Esophagus (tissue), 2 donors: ENCODE measurements around the gene TMF1. TPM values are rescaled to one million over a fixed set of nuclear protein-coding genes. Genes with fewer than 3 reads are reported as not detected.

Experiments
- H3K27ac ChIP-seq, 2 donors: one replicate each; pipeline ENCODE4 v1.5.1; 2013; ENCODE audit warnings: low read depth in 2 of 2, mild to moderate bottlenecking in 2 of 2, inconsistent platforms in 1 of 2, low read length in 1 of 2, moderate library complexity in 1 of 2
- H3K27me3 ChIP-seq, 2 donors: one replicate each; pipeline ENCODE4 v1.6.1; 2013; ENCODE audit warnings: low read length in 2 of 2, control low read depth in 1 of 2, mild to moderate bottlenecking in 1 of 2; ENCODE audit not compliant: insufficient read depth in 2 of 2, control insufficient read depth in 1 of 2
- H3K36me3 ChIP-seq, 2 donors: one replicate each; pipeline ENCODE4 v1.6.1; 2013; ENCODE audit warnings: low read length in 1 of 2; ENCODE audit not compliant: control insufficient read depth in 2 of 2, insufficient read depth in 2 of 2
- H3K4me1 ChIP-seq, 2 donors: one replicate each; pipeline ENCODE4 v1.6.1; 2013; ENCODE audit warnings: low read length in 1 of 2; ENCODE audit not compliant: control insufficient read depth in 2 of 2, insufficient read depth in 2 of 2
- H3K4me3 ChIP-seq, 2 donors: one replicate each; pipeline ENCODE4 v1.5.1; 2013; ENCODE audit warnings: low read length in 2 of 2, mild to moderate bottlenecking in 2 of 2, low read depth in 1 of 2, moderate library complexity in 1 of 2
- H3K9me3 ChIP-seq, 2 donors: one replicate each; pipeline ENCODE4 v1.6.1; 2013; ENCODE audit warnings: mild to moderate bottlenecking in 2 of 2, low read depth in 1 of 2, low read length in 1 of 2, moderate library complexity in 1 of 2; ENCODE audit not compliant: control insufficient read depth in 2 of 2, insufficient read depth in 1 of 2
- WGBS, 2 donors: extraction: QIAGEN DNeasy Blood & Tissue Kit; methylation state at CpG; one replicate each; pipeline ENCODE4 v1.1.7; 2013; 5-methylcytosine and 5-hydroxymethylcytosine counted together
- polyA plus RNA-seq, 2 donors: library from polyadenylated mRNA; stranded (reverse); fragments of 200-250 nt; gene quantifications; one replicate each; pipeline ENCODE4 v1.2.3, GENCODE V29; 2013
- donor health status: healthy with polysubstance abuse.
- donor health status: Bipolar disorder and iron deficiency.

The TMF1 gene
- polyA plus RNA-seq, 2 donors: 6.9 to 7.6 TPM

- 56 to 73% methylated on average over 5 of the region's 5 CpGs for whole genome bisulfite sequencing, 2 donors
Measured at GRCh38 chr3:69005791-69006482, 46.2 kb downstream of the TMF1 start.

GRCh38 chr3:69005071-69005790 is 46.9 kb downstream of the TMF1 start:
- H3K27ac ChIP-seq: no peak overlapping the region
- no peaks in the 10 kb centered on the region for H3K9me3 ChIP-seq
- no peaks in the 10 kb centered on the region for H3K27me3 ChIP-seq
- H3K4me3 ChIP-seq: no peak overlapping the region
- WGBS, 2 donors: 70 to 79% methylated on average over 6 of the region's 6 CpGs
- H3K4me1 ChIP-seq: no peaks in the 10 kb centered on the region
- peaks cover 2 to 6% of the 10 kb centered on the region in 2 donors for H3K36me3 ChIP-seq

More at GRCh38 chr3:69005791-69006482, 46.2 kb downstream of the TMF1 start:
- Histone ChIP-seq H3K27ac (no peak overlapping the region), H3K27me3 (no peaks in the 10 kb centered on the region), H3K4me3 (no peak overlapping the region), H3K9me3 (no peaks in the 10 kb centered on the region), H3K4me1 (no peaks in the 10 kb centered on the region), H3K36me3 (peaks cover 2 to 6% of the 10 kb centered on the region in 2 donors)

- no peaks in the 10 kb centered on the region for H3K4me1 ChIP-seq
- H3K4me3 ChIP-seq: no peak overlapping the region
- H3K27ac ChIP-seq: no peak overlapping the region
- H3K36me3 ChIP-seq: peaks cover 2 to 6% of the 10 kb centered on the region in 2 donors
- no peaks in the 10 kb centered on the region for H3K27me3 ChIP-seq
- 85 to 86% methylated on average over 9 of the region's 9 CpGs for WGBS, 2 donors
- no peaks in the 10 kb centered on the region for H3K9me3 ChIP-seq
Measured at GRCh38 chr3:69004138-69004537, 48.0 kb downstream of the TMF1 start.

GRCh38 chr3:68999605-69000004 is 52.5 kb downstream of the TMF1 start:
- H3K27me3 ChIP-seq: no peaks in the 10 kb centered on the region
- H3K4me3 ChIP-seq: no peak overlapping the region
- 78 to 83% methylated on average over 1 of the region's 1 CpG for WGBS, 2 donors
- no peak overlapping the region for H3K27ac ChIP-seq
- no peaks in the 10 kb centered on the region for H3K9me3 ChIP-seq
- H3K36me3 ChIP-seq: peaks cover 11 to 17% of the 10 kb centered on the region in 2 donors
- no peaks in the 10 kb centered on the region for H3K4me1 ChIP-seq

GRCh38 chr3:68999158-68999557 is 53.0 kb downstream of the TMF1 start:
- Histone ChIP-seq H3K4me3 (no peak overlapping the region), H3K27me3 (no peaks in the 10 kb centered on the region), H3K36me3 (peaks cover 12 to 17% of the 10 kb centered on the region in 2 donors), H3K9me3 (no peaks in the 10 kb centered on the region), H3K27ac (no peak overlapping the region), H3K4me1 (no peaks in the 10 kb centered on the region)

- no peaks in the 10 kb centered on the region for H3K9me3 ChIP-seq
- WGBS, 2 donors: 77 to 79% methylated on average over 6 of the region's 6 CpGs
- H3K27me3 ChIP-seq: no peaks in the 10 kb centered on the region
- no peak overlapping the region for H3K4me3 ChIP-seq
- no peak overlapping the region for H3K27ac ChIP-seq
- peaks cover 14 to 15% of the 10 kb centered on the region in 2 donors for H3K36me3 ChIP-seq
- H3K4me1 ChIP-seq: no peaks in the 10 kb centered on the region
Measured at GRCh38 chr3:68997887-68998286, 54.2 kb downstream of the TMF1 start.

- H3K27me3 ChIP-seq: no peaks in the 10 kb centered on the region
- H3K36me3 ChIP-seq: peaks cover 11 to 15% of the 10 kb centered on the region in 2 donors
- WGBS, 2 donors: 45 to 56% methylated on average over 8 of the region's 8 CpGs
- H3K4me3 ChIP-seq: no peak overlapping the region
- H3K9me3 ChIP-seq: no peaks in the 10 kb centered on the region
- H3K4me1 ChIP-seq: no peaks in the 10 kb centered on the region
- no peak overlapping the region for H3K27ac ChIP-seq
Measured at GRCh38 chr3:68996356-68996995, 55.7 kb downstream of the TMF1 start.

- Histone ChIP-seq H3K4me3 (no peak overlapping the region), H3K27ac (no peak overlapping the region), H3K36me3 (peaks cover 6 to 14% of the 10 kb centered on the region in 2 donors), H3K4me1 (no peaks in the 10 kb centered on the region), H3K27me3 (no peaks in the 10 kb centered on the region), H3K9me3 (no peaks in the 10 kb centered on the region)
- 73 to 89% methylated on average over 4 of the region's 4 CpGs for WGBS, 2 donors
Measured at GRCh38 chr3:68988740-68989139, 63.4 kb downstream of the TMF1 start.

- Histone ChIP-seq H3K9me3 (no peaks in the 10 kb centered on the region), H3K27ac (no peak overlapping the region), H3K36me3 (peaks cover 9 to 12% of the 10 kb centered on the region in 2 donors), H3K4me3 (no peak overlapping the region), H3K27me3 (no peaks in the 10 kb centered on the region), H3K4me1 (no peaks in the 10 kb centered on the region)
- WGBS, 2 donors: 81 to 86% methylated on average over 6 of the region's 6 CpGs
Measured at GRCh38 chr3:68987322-68987721, 64.8 kb downstream of the TMF1 start.
